Measurements from ENCODE around the gene ZCCHC7.
A peak's percentile ranks its signal among the peaks of the same experiment; 100 is the strongest.
"Not testable (repeated sequence)": the region's sequence is repeated elsewhere in the genome, so short reads cannot be mapped to it uniquely, and the experiment has no call there.

Gene ZCCHC7

DNA sequence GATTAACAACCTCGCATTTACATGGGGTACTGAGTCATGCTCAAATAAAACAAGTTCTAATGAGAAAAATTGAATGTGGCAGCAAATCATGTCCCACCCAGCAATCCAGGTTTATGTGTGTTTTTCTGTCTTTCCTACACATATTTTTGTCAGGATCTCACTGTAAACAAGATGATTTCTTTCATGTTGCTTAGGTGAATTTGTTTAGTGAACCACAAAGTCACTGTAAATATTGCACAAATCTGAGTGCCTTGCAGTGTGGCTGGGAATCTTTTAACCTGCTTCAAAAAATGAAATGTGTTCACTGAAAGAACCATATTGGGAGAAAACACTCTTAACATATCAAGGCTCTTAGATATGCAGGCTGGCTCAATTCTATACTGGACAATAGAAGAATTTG is 23.1 kb upstream of the ZCCHC7 start:
- Histone ChIP-seq H3K4me3 (ENCODE audit: low read depth in 1 of 2, low read length in 2 of 2) (no peak overlapping the region), H3K9ac (ENCODE audit: low read length) (no peak overlapping the region), H3K36me3 (ENCODE audit: insufficient read depth, low read length) (no peaks in the 10 kb centered on the region), H3K9me3 (ENCODE audit: low read length) (no peaks in the 10 kb centered on the region), H3K4me1 (ENCODE audit: insufficient read depth, low read length) (no peaks in the 10 kb centered on the region), H3K27me3 (ENCODE audit: control insufficient read depth in 1 of 2, insufficient read depth in 2 of 2, low read length in 2 of 2) (no peaks in the 10 kb centered on the region), H3K27ac (ENCODE audit: low read depth, low read length) (no peak overlapping the region)

GRCh38 chr9:37100327-37100726 is 20.0 kb upstream of the ZCCHC7 start:
- H3K36me3 ChIP-seq (ENCODE audit: insufficient read depth, low read length), result no peaks in the 10 kb centered on the region
- H3K27me3 ChIP-seq (ENCODE audit: control insufficient read depth in 1 of 2, insufficient read depth in 2 of 2, low read length in 2 of 2), result no peaks in the 10 kb centered on the region
- no peak overlapping the region for H3K9ac ChIP-seq (ENCODE audit: low read length)
- no peaks in the 10 kb centered on the region for H3K4me1 ChIP-seq (ENCODE audit: insufficient read depth, low read length)
- no peaks in the 10 kb centered on the region for H3K9me3 ChIP-seq (ENCODE audit: low read length)
- no peak overlapping the region for H3K27ac ChIP-seq (ENCODE audit: low read depth, low read length)
- H3K4me3 ChIP-seq (ENCODE audit: low read depth in 1 of 2, low read length in 2 of 2), result no peak overlapping the region

DNA sequence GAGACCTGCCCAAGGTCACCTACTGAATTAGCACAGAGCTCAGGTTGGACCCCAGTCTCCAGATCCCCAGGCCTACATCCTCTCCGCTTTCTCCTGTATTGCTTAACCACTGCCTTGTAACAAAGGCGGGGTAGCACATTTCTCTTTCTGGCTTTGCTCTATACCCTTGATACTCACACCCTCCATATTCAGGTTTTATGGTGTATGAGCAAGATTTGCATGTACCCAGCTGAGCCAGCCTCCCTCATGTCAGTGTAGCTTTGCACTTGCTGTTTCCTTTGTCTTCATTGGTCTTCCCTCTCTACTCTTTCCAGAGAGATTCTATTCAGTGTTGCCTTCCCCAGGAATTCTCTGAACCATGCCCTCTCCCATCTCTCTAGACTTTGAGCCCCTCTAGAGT is 19.6 kb upstream of the ZCCHC7 start:
- H3K36me3 ChIP-seq (ENCODE audit: insufficient read depth, low read length), result no peaks in the 10 kb centered on the region
- H3K27ac ChIP-seq (ENCODE audit: low read depth, low read length), result no peak overlapping the region
- no peaks in the 10 kb centered on the region for H3K9me3 ChIP-seq (ENCODE audit: low read length)
- no peaks in the 10 kb centered on the region for H3K4me1 ChIP-seq (ENCODE audit: insufficient read depth, low read length)
- no peak overlapping the region for H3K9ac ChIP-seq (ENCODE audit: low read length)
- no peaks in the 10 kb centered on the region for H3K27me3 ChIP-seq (ENCODE audit: control insufficient read depth in 1 of 2, insufficient read depth in 2 of 2, low read length in 2 of 2)
- no peak overlapping the region for H3K4me3 ChIP-seq (ENCODE audit: low read depth in 1 of 2, low read length in 2 of 2)

- Histone ChIP-seq H3K9me3 (ENCODE audit: low read length) (no peaks in the 10 kb centered on the region), H3K4me1 (ENCODE audit: insufficient read depth, low read length) (no peaks in the 10 kb centered on the region), H3K27me3 (ENCODE audit: control insufficient read depth in 1 of 2, insufficient read depth in 2 of 2, low read length in 2 of 2) (no peaks in the 10 kb centered on the region), H3K4me3 (ENCODE audit: low read depth in 1 of 2, low read length in 2 of 2) (no peak overlapping the region), H3K36me3 (ENCODE audit: insufficient read depth, low read length) (no peaks in the 10 kb centered on the region), H3K9ac (ENCODE audit: low read length) (no peak overlapping the region), H3K27ac (ENCODE audit: low read depth, low read length) (no peak overlapping the region)
Observed at GRCh38 chr9:37102486-37102885, 17.9 kb upstream of the ZCCHC7 start.

- H3K4me3 ChIP-seq (ENCODE audit: low read depth in 1 of 2, low read length in 2 of 2), result no peak overlapping the region
- H3K4me1 ChIP-seq (ENCODE audit: insufficient read depth, low read length), result no peaks in the 10 kb centered on the region
- peaks cover 3% of the 10 kb centered on the region for H3K9me3 ChIP-seq (ENCODE audit: low read length)
- no peaks in the 10 kb centered on the region for H3K27me3 ChIP-seq (ENCODE audit: control insufficient read depth in 1 of 2, insufficient read depth in 2 of 2, low read length in 2 of 2)
- H3K36me3 ChIP-seq (ENCODE audit: insufficient read depth, low read length), result no peaks in the 10 kb centered on the region
- no peak overlapping the region for H3K27ac ChIP-seq (ENCODE audit: low read depth, low read length)
- no peak overlapping the region for H3K9ac ChIP-seq (ENCODE audit: low read length)
Observed at GRCh38 chr9:37104183-37104889, 16.0 kb upstream of the ZCCHC7 start.

GRCh38 chr9:37105234-37105633 is 15.1 kb upstream of the ZCCHC7 start:
- H3K4me3 ChIP-seq (ENCODE audit: low read depth in 1 of 2, low read length in 2 of 2), result no peak overlapping the region
- H3K36me3 ChIP-seq (ENCODE audit: insufficient read depth, low read length), result no peaks in the 10 kb centered on the region
- H3K9ac ChIP-seq (ENCODE audit: low read length), result no peak overlapping the region
- peaks cover 3% of the 10 kb centered on the region for H3K9me3 ChIP-seq (ENCODE audit: low read length)
- no peak overlapping the region for H3K27ac ChIP-seq (ENCODE audit: low read depth, low read length)
- no peaks in the 10 kb centered on the region for H3K27me3 ChIP-seq (ENCODE audit: control insufficient read depth in 1 of 2, insufficient read depth in 2 of 2, low read length in 2 of 2)
- no peaks in the 10 kb centered on the region for H3K4me1 ChIP-seq (ENCODE audit: insufficient read depth, low read length)

DNA sequence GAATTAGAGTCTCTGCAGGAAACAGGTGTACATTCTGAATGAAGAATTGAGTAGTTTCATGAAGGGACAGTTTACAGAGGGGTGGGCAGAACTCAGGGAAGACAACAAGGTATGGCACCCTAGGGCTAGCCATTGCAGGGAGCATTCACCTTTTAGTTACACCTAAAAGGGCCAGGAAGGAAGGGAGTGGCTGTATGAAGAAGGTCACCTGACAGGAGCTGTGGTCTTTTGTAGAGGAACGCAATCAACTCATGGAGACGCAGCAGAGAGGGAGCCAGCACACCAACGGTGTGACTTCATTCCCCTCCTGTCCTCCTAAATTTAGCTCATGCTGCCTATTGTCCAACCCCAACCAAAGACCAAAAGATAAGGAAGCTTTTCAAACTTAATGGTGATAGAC is 12.7 kb upstream of the ZCCHC7 start:
- Histone ChIP-seq H3K36me3 (ENCODE audit: insufficient read depth, low read length) (no peaks in the 10 kb centered on the region), H3K9ac (ENCODE audit: low read length) (no peak overlapping the region), H3K4me3 (ENCODE audit: low read depth in 1 of 2, low read length in 2 of 2) (no peak overlapping the region), H3K27ac (ENCODE audit: low read depth, low read length) (no peak overlapping the region), H3K27me3 (ENCODE audit: control insufficient read depth in 1 of 2, insufficient read depth in 2 of 2, low read length in 2 of 2) (no peaks in the 10 kb centered on the region), H3K9me3 (ENCODE audit: low read length) (peaks cover 3% of the 10 kb centered on the region), H3K4me1 (ENCODE audit: insufficient read depth, low read length) (no peaks in the 10 kb centered on the region)

DNA sequence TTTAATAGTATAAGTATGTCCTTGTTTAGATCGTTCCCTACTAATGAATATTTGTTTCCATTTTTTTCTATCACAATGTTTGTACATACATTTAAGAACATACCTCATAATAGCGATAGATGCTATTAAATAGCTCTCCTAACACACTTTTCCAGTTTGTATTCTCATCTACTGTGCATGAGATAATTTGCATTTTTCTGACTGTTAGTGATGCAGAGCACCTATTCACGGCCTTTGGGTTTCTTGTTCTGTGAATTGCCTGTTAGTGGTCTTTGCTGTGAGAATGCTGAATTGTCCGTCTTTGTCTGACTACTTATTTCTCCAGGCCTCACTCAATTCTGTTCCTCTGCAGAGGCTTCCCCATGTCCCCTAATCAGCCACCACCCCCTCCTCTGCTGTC is 5.9 kb upstream of the ZCCHC7 start:
- H3K27ac ChIP-seq (ENCODE audit: low read depth, low read length); H3K27me3 ChIP-seq (ENCODE audit: control insufficient read depth in 1 of 2, insufficient read depth in 2 of 2, low read length in 2 of 2); H3K9me3 ChIP-seq (ENCODE audit: low read length); H3K4me1 ChIP-seq (ENCODE audit: insufficient read depth, low read length); H3K36me3 ChIP-seq (ENCODE audit: insufficient read depth, low read length); H3K9ac ChIP-seq (ENCODE audit: low read length); H3K4me3 ChIP-seq (ENCODE audit: low read depth in 1 of 2, low read length in 2 of 2): not testable (repeated sequence)

DNA sequence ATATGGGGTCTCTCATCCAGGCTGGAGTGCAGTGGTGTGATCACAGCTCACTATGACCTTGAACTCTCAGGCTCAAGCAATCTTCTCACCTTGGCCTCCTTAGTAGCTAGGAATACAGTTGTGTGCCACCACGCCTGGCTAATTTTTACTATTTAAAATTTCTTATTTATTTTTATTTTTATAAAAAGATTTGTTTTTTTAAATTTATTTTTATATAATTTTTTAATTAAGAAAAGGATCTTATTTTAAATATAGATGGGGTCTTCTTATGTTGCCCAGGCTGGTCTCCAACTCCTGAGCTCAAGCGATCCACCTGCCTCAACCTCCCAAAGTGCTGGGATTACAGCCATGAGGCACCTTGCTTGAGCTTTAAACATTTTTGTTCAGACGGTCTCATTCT is 2.4 kb upstream of the ZCCHC7 start:
- H3K36me3 ChIP-seq (ENCODE audit: insufficient read depth, low read length), result no peaks in the 10 kb centered on the region

DNA sequence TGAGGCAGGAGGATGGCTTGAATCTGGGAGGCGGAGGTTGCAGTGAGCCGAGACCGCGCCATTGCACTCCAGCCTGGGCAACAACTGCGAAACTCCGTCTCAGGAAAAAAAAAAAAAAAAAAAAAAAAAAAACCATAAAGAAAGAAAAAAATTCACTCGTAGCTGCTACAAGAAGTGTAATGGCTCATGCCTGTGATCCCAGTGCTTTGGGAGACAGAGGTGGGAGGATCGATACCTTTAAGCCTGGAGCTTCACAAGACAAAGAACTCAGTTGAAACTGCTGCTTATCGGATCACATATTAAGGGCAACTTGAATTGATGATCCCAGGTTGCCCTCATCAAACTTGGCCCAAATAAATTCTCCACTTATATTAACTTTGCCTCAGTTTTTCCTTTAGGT is 1.0 kb upstream of the ZCCHC7 start:
- Histone ChIP-seq H3K4me3 (ENCODE audit: low read depth in 1 of 2, low read length in 2 of 2) (peak overlapping the region in 1 of 2 donors; percentile 85), H3K9me3 (ENCODE audit: low read length) (no peaks in the 10 kb centered on the region), H3K27me3 (ENCODE audit: control insufficient read depth in 1 of 2, insufficient read depth in 2 of 2, low read length in 2 of 2) (no peaks in the 10 kb centered on the region), H3K9ac (ENCODE audit: low read length) (no peak overlapping the region), H3K36me3 (ENCODE audit: insufficient read depth, low read length) (no peaks in the 10 kb centered on the region), H3K27ac (ENCODE audit: low read depth, low read length) (no peak overlapping the region), H3K4me1 (ENCODE audit: insufficient read depth, low read length) (peaks cover 9% of the 10 kb centered on the region)

More for the DNA sequence above, 2.4 kb upstream of the ZCCHC7 start:
- Histone ChIP-seq H3K4me1 (ENCODE audit: insufficient read depth, low read length) (peaks cover 9% of the 10 kb centered on the region), H3K9me3 (ENCODE audit: low read length) (no peaks in the 10 kb centered on the region), H3K9ac (ENCODE audit: low read length) (no peak overlapping the region), H3K4me3 (ENCODE audit: low read depth in 1 of 2, low read length in 2 of 2) (no peak overlapping the region), H3K27ac (ENCODE audit: low read depth, low read length) (no peak overlapping the region), H3K27me3 (ENCODE audit: control insufficient read depth in 1 of 2, insufficient read depth in 2 of 2, low read length in 2 of 2) (no peaks in the 10 kb centered on the region)

- H3K27me3 ChIP-seq (ENCODE audit: control insufficient read depth in 1 of 2, insufficient read depth in 2 of 2, low read length in 2 of 2); H3K36me3 ChIP-seq (ENCODE audit: insufficient read depth, low read length); H3K4me1 ChIP-seq (ENCODE audit: insufficient read depth, low read length); H3K9me3 ChIP-seq (ENCODE audit: low read length): not testable (repeated sequence)
- peak overlapping the region; percentile 71 for H3K9ac ChIP-seq (ENCODE audit: low read length)
- peak overlapping the region; percentile 73 to 85 for H3K4me3 ChIP-seq (ENCODE audit: low read depth in 1 of 2, low read length in 2 of 2)
- peak overlapping the region; percentile 95 for H3K27ac ChIP-seq (ENCODE audit: low read depth, low read length)
Observed at GRCh38 chr9:37120843-37121335, 515 bp downstream of the ZCCHC7 start.

- no peak overlapping the region for H3K9ac ChIP-seq (ENCODE audit: low read length)
- no peaks in the 10 kb centered on the region for H3K9me3 ChIP-seq (ENCODE audit: low read length)
- H3K27ac ChIP-seq (ENCODE audit: low read depth, low read length), result no peak overlapping the region
- H3K27me3 ChIP-seq (ENCODE audit: control insufficient read depth in 1 of 2, insufficient read depth in 2 of 2, low read length in 2 of 2), result no peaks in the 10 kb centered on the region
- H3K36me3 ChIP-seq (ENCODE audit: insufficient read depth, low read length), result peaks cover 6% of the 10 kb centered on the region
- H3K4me1 ChIP-seq (ENCODE audit: insufficient read depth, low read length), result peaks cover 9% of the 10 kb centered on the region
- H3K4me3 ChIP-seq (ENCODE audit: low read depth in 1 of 2, low read length in 2 of 2), result peak overlapping the region in 1 of 2 donors; percentile 85
Observed at GRCh38 chr9:37121881-37122280, 1.5 kb downstream of the ZCCHC7 start.
